PC-3 (cell line): ENCODE results near the gene DOCK4. TPM values are rescaled to one million over a fixed set of nuclear protein-coding genes. Genes with fewer than 3 reads are reported as not detected.

Source experiments
- ATAC-seq: fragments of 200-7000 bp; cut with Tn5 transposase; 2 replicates; pipeline ENCODE4 v1.9.1; 2020; ENCODE audit warnings: mild to moderate bottlenecking, moderate library complexity
- BruUV-seq: library from RNA; stranded (reverse); fragments of 400-500 nt; replicated peaks from 2 replicates; lab custom pipeline; 2021; lab: Mats Ljungman, UMichigan
- CTCF ChIA-PET: fragments of 300-600 bp; sonication (Branson Sonifier 250); formaldehyde crosslinking; loops from one replicate; lab custom pipeline; 2022; ENCODE audit warnings: antibody characterized with exemption; lab: Charles Lee
- POLR2A ChIA-PET: fragments of 300-600 bp; sonication (Branson Sonifier 250); formaldehyde crosslinking; loops from one replicate; lab custom pipeline; 2022; ENCODE audit warnings: antibody characterized with exemption; ENCODE audit not compliant: unreplicated experiment; lab: Charles Lee
- DNase-seq: peaks from one replicate; pipeline ENCODE4 v3.0.0-alpha.2; 2015
- H2AFZ ChIP-seq: fragments of 300-600 bp; sonication (generic); 2 replicates; pipeline ENCODE4 v1.6.0; 2016; ENCODE audit warnings: antibody characterized with exemption, low read length
- H3F3A ChIP-seq: fragments of 300-600 bp; sonication (generic); one replicate; pipeline ENCODE4 v1.6.0; 2017; ENCODE audit warnings: antibody characterized with exemption, low read length, control low read depth, mild to moderate bottlenecking; ENCODE audit not compliant: unreplicated experiment
- H3K27ac ChIP-seq: fragments of 300-600 bp; sonication (generic); 2 replicates; pipeline ENCODE4 v1.5.1; 2016; ENCODE audit warnings: mild to moderate bottlenecking, low read length
- H3K27me3 ChIP-seq: fragments of 300-600 bp; sonication (generic); 2 replicates; pipeline ENCODE4 v1.6.1; 2016; ENCODE audit warnings: low read length, mixed read lengths
- H3K36me3 ChIP-seq: fragments of 300-600 bp; sonication (generic); 2 replicates; pipeline ENCODE4 v1.6.1; 2016; ENCODE audit warnings: low read depth, mixed run types, low read length, mixed read lengths
- H3K4me1 ChIP-seq: fragments of 300-600 bp; sonication (generic); 2 replicates; pipeline ENCODE4 v1.5.1; 2016; ENCODE audit warnings: low read length; ENCODE audit not compliant: insufficient read depth
- H3K4me2 ChIP-seq: fragments of 300-600 bp; sonication (generic); 2 replicates; pipeline ENCODE4 v1.6.0; 2016; ENCODE audit warnings: low read length
- H3K4me3 ChIP-seq: fragments of 300-600 bp; sonication (generic); 2 replicates; pipeline ENCODE4 v1.5.1; 2016; ENCODE audit warnings: mild to moderate bottlenecking, low read length, mixed read lengths
- H3K79me2 ChIP-seq: fragments of 300-600 bp; sonication (generic); 2 replicates; pipeline ENCODE4 v1.6.1; 2017; ENCODE audit warnings: low read length, mixed read lengths
- H3K9ac ChIP-seq: fragments of 300-600 bp; sonication (generic); 2 replicates; pipeline ENCODE4 v1.6.0; 2016; ENCODE audit warnings: mild to moderate bottlenecking, low read length
- H3K9me2 ChIP-seq: fragments of 300-600 bp; sonication (generic); replicated peaks from 2 replicates; pipeline ENCODE4 v1.6.1; 2016; ENCODE audit warnings: mixed run types, low read length, mixed read lengths
- H3K9me3 ChIP-seq: fragments of 300-600 bp; sonication (generic); 2 replicates; pipeline ENCODE4 v1.6.1; 2016; ENCODE audit warnings: low read length, mixed read lengths
- H4K20me1 ChIP-seq: fragments of 300-600 bp; sonication (generic); 2 replicates; pipeline ENCODE4 v1.6.1; 2016; ENCODE audit warnings: low read length, mixed read lengths
- CTCF ChIP-seq: fragments of 300-600 bp; sonication (generic); conservative IDR thresholded peaks from 2 replicates; pipeline ENCODE4 v1.5.1; 2017; ENCODE audit warnings: antibody characterized with exemption, low read depth, mild to moderate bottlenecking, low read length
- EZH2 ChIP-seq: fragments of 300-600 bp; sonication (generic); IDR thresholded peaks from one replicate; pipeline ENCODE4 v1.6.1; 2017; ENCODE audit warnings: antibody characterized with exemption, mild to moderate bottlenecking, low read length; ENCODE audit not compliant: unreplicated experiment
- EZH2phosphoT487 ChIP-seq: fragments of 300-600 bp; sonication (generic); IDR thresholded peaks from 2 replicates; pipeline ENCODE4 v1.6.1; 2018; ENCODE audit warnings: mild to moderate bottlenecking, antibody characterized with exemption, low read length, borderline replicate concordance
- intact Hi-C: fragments of 100-400 bp; cut with micrococcal nuclease; formaldehyde crosslinking; loops from 2 replicates; pipeline ENCODE4 v1.9.0; 2023
- total RNA-seq: library from RNA; depleted of rRNA; stranded (reverse); fragments of >200 nt; gene quantifications from 2 replicates; pipeline ENCODE4 v1.2.3, GENCODE V29; 2014

Gene DOCK4
- total RNA-seq, 1 experiment from 2014 or later, result 25.4 TPM

GRCh38 chr7:111760043-111760442, 446.2 kb downstream of the DOCK4 start:
- H3K4me1 ChIP-seq, result peaks cover 10% of the 10 kb centered on the region
- no peak overlapping the region for H3K4me3 ChIP-seq
- BruUV-seq, result no TSS peak
- H3F3A ChIP-seq, result no peaks in the 10 kb centered on the region
- ChIA-PET CTCF (interaction anchor here (0.9 kb wide), 1 partner anchor 96 kb away, joined by 4 read pairs; no protein-coding TSS in a partner anchor), POLR2A (no interaction called here)
- no peaks in the 10 kb centered on the region for H4K20me1 ChIP-seq
- intact Hi-C loops, result loop anchor here (5.0 kb wide), 2 partner anchors 722 to 737 kb away; partner anchors contain the start of gene LSMEM1
- DNase-seq (no peak), ATAC-seq (no peak)
- no peaks in the 10 kb centered on the region for H3K27me3 ChIP-seq
- no peaks in the 10 kb centered on the region for H3K9me3 ChIP-seq
- no peak overlapping the region for H3K4me2 ChIP-seq
- H3K27ac ChIP-seq, result no peak overlapping the region
- no peak overlapping the region for H3K9ac ChIP-seq
- no peaks in the 10 kb centered on the region for H3K79me2 ChIP-seq
- H3K9me2 ChIP-seq, result no peaks in the 10 kb centered on the region
- no peak overlapping the region for H2AFZ ChIP-seq
- TF ChIP-seq EZH2phosphoT487 (no peak), EZH2 (no peak), CTCF (no peak)
- peaks cover 4% of the 10 kb centered on the region for H3K36me3 ChIP-seq

GRCh38 chr7:111758332-111758731, 447.9 kb downstream of the DOCK4 start:
- no peaks in the 10 kb centered on the region for H3F3A ChIP-seq
- H3K9ac ChIP-seq, result no peak overlapping the region
- H3K4me1 ChIP-seq, result peaks cover 10% of the 10 kb centered on the region
- BruUV-seq, result no TSS peak
- peak overlapping the region; percentile 15; the same call in 1 of the 2 replicates for H3K4me2 ChIP-seq
- H4K20me1 ChIP-seq, result no peaks in the 10 kb centered on the region
- H3K4me3 ChIP-seq, result no peak overlapping the region
- H3K9me2 ChIP-seq, result no peaks in the 10 kb centered on the region
- ChIA-PET POLR2A (no interaction called here), CTCF (no interaction called here)
- no peak overlapping the region for H3K27ac ChIP-seq
- intact Hi-C loops, result no loop called here
- no peaks in the 10 kb centered on the region for H3K79me2 ChIP-seq
- ATAC-seq (peak; percentile 86), DNase-seq (peak; percentile 40)
- no peak for TF ChIP-seq CTCF
- no peak for TF ChIP-seq EZH2
- TF ChIP-seq EZH2phosphoT487, result no peak
- no peak overlapping the region for H2AFZ ChIP-seq
- H3K27me3 ChIP-seq, result no peaks in the 10 kb centered on the region
- peaks cover 4% of the 10 kb centered on the region for H3K36me3 ChIP-seq
- H3K9me3 ChIP-seq, result no peaks in the 10 kb centered on the region

- no peak overlapping the region for H3K4me3 ChIP-seq
- ATAC-seq, result no peak
- no peaks in the 10 kb centered on the region for H3F3A ChIP-seq
- no TSS peak for BruUV-seq
- ChIA-PET CTCF (no interaction called here), POLR2A (no interaction called here)
- no peaks in the 10 kb centered on the region for H3K9me3 ChIP-seq
- H4K20me1 ChIP-seq, result no peaks in the 10 kb centered on the region
- no peak overlapping the region for H3K27ac ChIP-seq
- peaks cover 10% of the 10 kb centered on the region for H3K4me1 ChIP-seq
- H3K9me2 ChIP-seq, result no peaks in the 10 kb centered on the region
- H2AFZ ChIP-seq, result no peak overlapping the region
- H3K36me3 ChIP-seq, result peaks cover 8% of the 10 kb centered on the region
- no peak overlapping the region for H3K4me2 ChIP-seq
- DNase-seq, result no peak
- no peak for TF ChIP-seq EZH2phosphoT487
- no peak for TF ChIP-seq CTCF
- TF ChIP-seq EZH2, result no peak
- intact Hi-C loops, result no loop called here
- no peaks in the 10 kb centered on the region for H3K79me2 ChIP-seq
- no peaks in the 10 kb centered on the region for H3K27me3 ChIP-seq
- no peak overlapping the region for H3K9ac ChIP-seq
Measured at GRCh38 chr7:111756687-111757178, 449.5 kb downstream of the DOCK4 start.
